Muscle layer of colon (tissue), 2 donors: Measurements from ENCODE around the gene CERKL.
"Not testable (repeated sequence)": the region's sequence is repeated elsewhere in the genome, so short reads cannot be mapped to it uniquely, and the experiment has no call there.

Experiments used
- H3K27ac ChIP-seq: one replicate; pipeline ENCODE4 v1.7.0; 2013; ENCODE audit warnings: low read depth, mild to moderate bottlenecking, low read length, moderate library complexity
- H3K27me3 ChIP-seq, 2 donors: one replicate each; pipeline ENCODE4 v1.7.0; 2013; ENCODE audit warnings: low read length in 2 of 2, mild to moderate bottlenecking in 2 of 2; ENCODE audit not compliant: insufficient read depth in 2 of 2, control insufficient read depth in 1 of 2
- H3K36me3 ChIP-seq: one replicate; pipeline ENCODE4 v1.7.0; 2013; ENCODE audit warnings: mild to moderate bottlenecking, low read length; ENCODE audit not compliant: insufficient read depth
- H3K4me1 ChIP-seq: one replicate; pipeline ENCODE4 v1.7.0; 2013; ENCODE audit warnings: mild to moderate bottlenecking, low read length; ENCODE audit not compliant: insufficient read depth
- H3K4me3 ChIP-seq, 2 donors: one replicate each; pipeline ENCODE4 v1.7.0; 2013; ENCODE audit warnings: low read length in 2 of 2, low read depth in 1 of 2, mild to moderate bottlenecking in 1 of 2, moderate library complexity in 1 of 2
- H3K9ac ChIP-seq: one replicate; pipeline ENCODE4 v1.7.0; 2013; ENCODE audit warnings: low read length
- H3K9me3 ChIP-seq: one replicate; pipeline ENCODE4 v1.7.0; 2013; ENCODE audit warnings: mild to moderate bottlenecking, low read length
- donor health status: abdominal sarcoma.
- donor health status: Adenocarcinoma of cecum.

CERKL gene

GRCh38 chr2:181656450-181657291, at the start of gene CERKL:
CERKL (minus strand) TSS chr2:181657105; CDS start chr2:181657006, 99 bp downstream.
- peaks cover 10 to 14% of the 10 kb centered on the region in 2 donors for H3K27me3 ChIP-seq
- no peak within 1 kb of the TSS for H3K9ac ChIP-seq
- H3K9me3 ChIP-seq, result no peaks in the 10 kb centered on the region
- H3K4me3 ChIP-seq, result peak within 1 kb of the TSS; percentile 22 to 41
- peaks cover 6% of the 10 kb centered on the region for H3K4me1 ChIP-seq
- H3K36me3 ChIP-seq, result no peaks in the 10 kb centered on the region
- H3K27ac ChIP-seq, result no peak within 1 kb of the TSS

- H3K4me1 ChIP-seq, result not testable (repeated sequence)
Observed at GRCh38 chr2:181702519-181702918, 45.6 kb upstream of the CERKL start.

GRCh38 chr2:181698223-181698622, 41.3 kb upstream of the CERKL start:
- no peaks in the 10 kb centered on the region for H3K4me1 ChIP-seq
- no peaks in the 10 kb centered on the region for H3K27me3 ChIP-seq
- H3K9me3 ChIP-seq, result no peaks in the 10 kb centered on the region
- no peak overlapping the region for H3K27ac ChIP-seq
- no peak overlapping the region for H3K4me3 ChIP-seq
- H3K9ac ChIP-seq, result no peak overlapping the region
- H3K36me3 ChIP-seq, result no peaks in the 10 kb centered on the region

More at GRCh38 chr2:181702519-181702918, 45.6 kb upstream of the CERKL start:
- H3K9ac ChIP-seq, H3K4me3 ChIP-seq, H3K9me3 ChIP-seq, H3K27me3 ChIP-seq, H3K36me3 ChIP-seq, H3K27ac ChIP-seq: not testable (repeated sequence)

GRCh38 chr2:181697571-181697970, 40.7 kb upstream of the CERKL start:
- H3K9me3 ChIP-seq, result no peaks in the 10 kb centered on the region
- no peak overlapping the region for H3K27ac ChIP-seq
- H3K9ac ChIP-seq, result no peak overlapping the region
- H3K4me1 ChIP-seq, result no peaks in the 10 kb centered on the region
- H3K4me3 ChIP-seq, result no peak overlapping the region
- no peaks in the 10 kb centered on the region for H3K27me3 ChIP-seq
- H3K36me3 ChIP-seq, result no peaks in the 10 kb centered on the region

- H3K4me3 ChIP-seq, result no peak overlapping the region
- no peak overlapping the region for H3K9ac ChIP-seq
- H3K4me1 ChIP-seq, result no peaks in the 10 kb centered on the region
- H3K27ac ChIP-seq, result no peak overlapping the region
- no peaks in the 10 kb centered on the region for H3K36me3 ChIP-seq
- H3K9me3 ChIP-seq, result no peaks in the 10 kb centered on the region
- H3K27me3 ChIP-seq, result no peaks in the 10 kb centered on the region
Observed at GRCh38 chr2:181697126-181697525, 40.2 kb upstream of the CERKL start.

GRCh38 chr2:181694271-181694670, 37.4 kb upstream of the CERKL start:
- Histone ChIP-seq H3K4me3 (no peak overlapping the region), H3K9ac (no peak overlapping the region), H3K4me1 (no peaks in the 10 kb centered on the region), H3K9me3 (no peaks in the 10 kb centered on the region), H3K27me3 (no peaks in the 10 kb centered on the region), H3K36me3 (no peaks in the 10 kb centered on the region), H3K27ac (no peak overlapping the region)

GRCh38 chr2:181690860-181691259, 34.0 kb upstream of the CERKL start:
- no peaks in the 10 kb centered on the region for H3K27me3 ChIP-seq
- H3K9me3 ChIP-seq, result no peaks in the 10 kb centered on the region
- H3K4me1 ChIP-seq, result no peaks in the 10 kb centered on the region
- H3K4me3 ChIP-seq, result no peak overlapping the region
- no peaks in the 10 kb centered on the region for H3K36me3 ChIP-seq
- H3K9ac ChIP-seq, result no peak overlapping the region
- no peak overlapping the region for H3K27ac ChIP-seq

- H3K4me1 ChIP-seq, result peaks cover 8% of the 10 kb centered on the region
- no peak overlapping the region for H3K4me3 ChIP-seq
- no peak overlapping the region for H3K9ac ChIP-seq
- peaks cover 28 to 37% of the 10 kb centered on the region in 2 donors for H3K27me3 ChIP-seq
- no peaks in the 10 kb centered on the region for H3K36me3 ChIP-seq
- no peak overlapping the region for H3K27ac ChIP-seq
- no peaks in the 10 kb centered on the region for H3K9me3 ChIP-seq
Observed at GRCh38 chr2:181686576-181687185, 29.8 kb upstream of the CERKL start.

GRCh38 chr2:181685150-181685688, 28.3 kb upstream of the CERKL start:
- Histone ChIP-seq H3K36me3 (no peaks in the 10 kb centered on the region), H3K4me1 (peaks cover 15% of the 10 kb centered on the region), H3K27me3 (peaks cover 41 to 51% of the 10 kb centered on the region in 2 donors), H3K9me3 (no peaks in the 10 kb centered on the region), H3K4me3 (no peak overlapping the region), H3K27ac (no peak overlapping the region), H3K9ac (no peak overlapping the region)

GRCh38 chr2:181684454-181685149, 27.7 kb upstream of the CERKL start:
- Histone ChIP-seq H3K27me3 (peaks cover 47 to 57% of the 10 kb centered on the region in 2 donors), H3K36me3 (no peaks in the 10 kb centered on the region), H3K4me3 (no peak overlapping the region), H3K9me3 (no peaks in the 10 kb centered on the region), H3K9ac (no peak overlapping the region), H3K27ac (no peak overlapping the region), H3K4me1 (peaks cover 15% of the 10 kb centered on the region)
